Ishikawa (cell line): Measurements from ENCODE around the gene DST.

Source experiments
- CEBPB ChIP-seq: IDR thresholded peaks from 2 replicates; pipeline ENCODE4 v1.6.1; 2012
- CREB1 ChIP-seq: IDR thresholded peaks from 2 replicates; pipeline ENCODE4 v1.6.1; 2012; ENCODE audit warnings: low read depth
- EGR1 ChIP-seq: IDR thresholded peaks from 2 replicates; pipeline ENCODE4 v1.6.1; 2012
- EP300 ChIP-seq: IDR thresholded peaks from 2 replicates; pipeline ENCODE4 v1.6.1; 2012; ENCODE audit warnings: borderline replicate concordance
- FOXM1 ChIP-seq: IDR thresholded peaks from 2 replicates; pipeline ENCODE4 v1.6.1; 2012; ENCODE audit warnings: low read depth, borderline replicate concordance
- MAX ChIP-seq: IDR thresholded peaks from 2 replicates; pipeline ENCODE4 v1.6.1; 2012
- NFIC ChIP-seq: IDR thresholded peaks from 2 replicates; pipeline ENCODE4 v1.6.1; 2012
- RAD21 ChIP-seq: IDR thresholded peaks from 2 replicates; pipeline ENCODE4 v1.6.1; 2012; ENCODE audit warnings: low read depth
- REST ChIP-seq: IDR thresholded peaks from 2 replicates; pipeline ENCODE4 v1.6.1; 2012; ENCODE audit warnings: low read depth, mild to moderate bottlenecking
- TAF1 ChIP-seq: IDR thresholded peaks from 2 replicates; pipeline ENCODE4 v1.6.1; 2012; ENCODE audit warnings: low read depth, mild to moderate bottlenecking
- TCF12 ChIP-seq: IDR thresholded peaks from 2 replicates; pipeline ENCODE4 v1.6.1; 2012; ENCODE audit warnings: low read depth
- TEAD4 ChIP-seq: IDR thresholded peaks from 2 replicates; pipeline ENCODE4 v1.6.1; 2012
- USF1 ChIP-seq: IDR thresholded peaks from 2 replicates; pipeline ENCODE4 v1.6.1; 2012
- YY1 ChIP-seq: IDR thresholded peaks from 2 replicates; pipeline ENCODE4 v1.6.1; 2012; ENCODE audit warnings: low read depth
- ZBTB7A ChIP-seq: IDR thresholded peaks from 2 replicates; pipeline ENCODE4 v1.6.1; 2012; ENCODE audit warnings: low read depth

Gene DST

GRCh38 chr6:56655249-56655648 lies 12.6 kb upstream of the DST start:
- no peak for TF ChIP-seq CEBPB
- TF ChIP-seq CREB1 = no peak
- TF ChIP-seq TAF1 = no peak
- TF ChIP-seq EGR1 = no peak
- no peak for TF ChIP-seq REST
- TF ChIP-seq MAX = no peak
- TF ChIP-seq USF1 = no peak
- no peak for TF ChIP-seq RAD21
- TF ChIP-seq YY1 = no peak
- no peak for TF ChIP-seq TCF12

- TF ChIP-seq NFIC (peak; percentile 83), YY1 (no peak), TCF12 (0 out of 2 replicates have a peak, but pooled peaks have one; percentile 35), CREB1 (no peak), TEAD4 (peak; percentile 45), RAD21 (no peak), ZBTB7A (no peak), CEBPB (0 out of 2 replicates have a peak, but pooled peaks have one; percentile 21), EP300 (peak; percentile 78; the same call in 1 of the 2 replicates), USF1 (no peak), TAF1 (no peak), EGR1 (no peak), FOXM1 (peak; percentile 68; the same call in 1 of the 2 replicates), REST (no peak), MAX (no peak)
These were observed 10.3 kb upstream of the DST start for GRCh38 chr6:56652994-56653393.

- TF ChIP-seq USF1 = no peak
- TF ChIP-seq EGR1 = no peak
- TF ChIP-seq TCF12 = no peak
- TF ChIP-seq FOXM1 = no peak
- no peak for TF ChIP-seq REST
- TF ChIP-seq ZBTB7A = no peak
These were observed 9.5 kb upstream of the DST start for GRCh38 chr6:56652231-56652630.

- no peak for TF ChIP-seq FOXM1
- no peak for TF ChIP-seq EP300
- no peak for TF ChIP-seq TEAD4
- TF ChIP-seq ZBTB7A = no peak
- TF ChIP-seq TAF1 = no peak
- TF ChIP-seq TCF12 = no peak
- no peak for TF ChIP-seq USF1
- TF ChIP-seq CREB1 = no peak
- TF ChIP-seq MAX = no peak
- TF ChIP-seq EGR1 = no peak
- TF ChIP-seq YY1 = no peak
- no peak for TF ChIP-seq CEBPB
- TF ChIP-seq NFIC = no peak
- TF ChIP-seq REST = no peak
- no peak for TF ChIP-seq RAD21
These were observed 7.5 kb upstream of the DST start for GRCh38 chr6:56650191-56650590.
